Ecto neural progenitor cell (in vitro differentiated cells): ENCODE results near the gene MARCHF10.
"Not testable (repeated sequence)": the region's sequence is repeated elsewhere in the genome, so short reads cannot be mapped to it uniquely, and the experiment has no call there.

Experiments
- DNase-seq: peaks from one replicate; pipeline ENCODE4 v3.0.0-alpha.2; 2018; ENCODE audit warnings: low spot score

MARCHF10 gene

GRCh38 chr17:62807812-62808575 lies at the start of gene MARCHF10:
Gene MARCHF10, minus strand, starts transcription at chr17:62808314. Its CDS starts 6,579 bp downstream, at chr17:62801735.
- peak; percentile 88 for DNase-seq

- peak; percentile 33 for DNase-seq
These were observed 49.4 kb upstream of the MARCHF10 start for GRCh38 chr17:62857526-62857925.

- no peak for DNase-seq
These were observed 48.5 kb upstream of the MARCHF10 start for GRCh38 chr17:62856594-62856993.

GRCh38 chr17:62855156-62855555 lies 47.0 kb upstream of the MARCHF10 start:
- DNase-seq: peak; percentile 34

- peak; percentile 8 for DNase-seq
These were observed 46.1 kb upstream of the MARCHF10 start for GRCh38 chr17:62854098-62854680.

GRCh38 chr17:62852195-62852594 lies 44.1 kb upstream of the MARCHF10 start:
- peak; percentile 13 for DNase-seq

GRCh38 chr17:62849591-62850415 lies 41.7 kb upstream of the MARCHF10 start:
- peak; percentile 25 for DNase-seq

- DNase-seq: peak; percentile 11
These were observed 40.2 kb upstream of the MARCHF10 start for GRCh38 chr17:62848334-62848733.

GRCh38 chr17:62847426-62847825 lies 39.3 kb upstream of the MARCHF10 start:
- DNase-seq: peak; percentile 43

- peak; percentile 33 for DNase-seq
These were observed 32.8 kb upstream of the MARCHF10 start for GRCh38 chr17:62840871-62841270.

- not testable (repeated sequence) for DNase-seq
These were observed 25.7 kb upstream of the MARCHF10 start for GRCh38 chr17:62833816-62834215.

GRCh38 chr17:62832405-62832804 lies 24.3 kb upstream of the MARCHF10 start:
- DNase-seq: no peak

- not testable (repeated sequence) for DNase-seq
These were observed 23.0 kb upstream of the MARCHF10 start for GRCh38 chr17:62831066-62831465.

GRCh38 chr17:62827746-62828485 lies 19.8 kb upstream of the MARCHF10 start:
- no peak for DNase-seq

- no peak for DNase-seq
These were observed 18.8 kb upstream of the MARCHF10 start for GRCh38 chr17:62826956-62827355.

- DNase-seq: no peak
These were observed 17.1 kb upstream of the MARCHF10 start for GRCh38 chr17:62825182-62825581.

GRCh38 chr17:62824290-62825131 lies 16.4 kb upstream of the MARCHF10 start:
- no peak for DNase-seq

- no peak for DNase-seq
These were observed 15.2 kb upstream of the MARCHF10 start for GRCh38 chr17:62823111-62823893.

GRCh38 chr17:62822080-62822904 lies 14.2 kb upstream of the MARCHF10 start:
- no peak for DNase-seq
